ENCODE measurements around the gene SND1.

Gene SND1

GRCh38 chr7:127713006-127713405 lies 61.0 kb downstream of the SND1 start:
- DNase-seq, result no peak
- in situ Hi-C loops (cut with MboI; ENCODE audit: low pct_unique_long_range_greater_than_20kb, low sequenced_read_pairs), result loop anchor here (25.0 kb wide), 1 partner anchor 499 kb away; no protein-coding TSS in a partner anchor

- in situ Hi-C loops (cut with MboI; ENCODE audit: low pct_unique_long_range_greater_than_20kb, low sequenced_read_pairs), result loop anchor here (25.0 kb wide), 1 partner anchor 499 kb away; no protein-coding TSS in a partner anchor
- DNase-seq, result no peak
Observed at GRCh38 chr7:127713758-127714157, 61.8 kb downstream of the SND1 start.

GRCh38 chr7:127715272-127715671 lies 63.3 kb downstream of the SND1 start:
- in situ Hi-C loops (cut with MboI; ENCODE audit: low pct_unique_long_range_greater_than_20kb, low sequenced_read_pairs), result loop anchor here (25.0 kb wide), 1 partner anchor 497 kb away; no protein-coding TSS in a partner anchor
- no peak for DNase-seq

GRCh38 chr7:127715901-127716300 lies 63.9 kb downstream of the SND1 start:
- in situ Hi-C loops (cut with MboI; ENCODE audit: low pct_unique_long_range_greater_than_20kb, low sequenced_read_pairs), result loop anchor here (25.0 kb wide), 1 partner anchor 496 kb away; no protein-coding TSS in a partner anchor
- DNase-seq, result no peak

GRCh38 chr7:127717502-127718339 lies 65.7 kb downstream of the SND1 start:
- DNase-seq, result no peak
- in situ Hi-C loops (cut with MboI; ENCODE audit: low pct_unique_long_range_greater_than_20kb, low sequenced_read_pairs), result loop anchor here (25.0 kb wide), 1 partner anchor 495 kb away; no protein-coding TSS in a partner anchor

- in situ Hi-C loops (cut with MboI; ENCODE audit: low pct_unique_long_range_greater_than_20kb, low sequenced_read_pairs), result loop anchor here (25.0 kb wide), 1 partner anchor 494 kb away; no protein-coding TSS in a partner anchor
- DNase-seq, result no peak
Observed at GRCh38 chr7:127718340-127718679, 66.3 kb downstream of the SND1 start.

GRCh38 chr7:127726476-127726875 lies 74.5 kb downstream of the SND1 start:
- no peak for DNase-seq
- in situ Hi-C loops (cut with MboI; ENCODE audit: low pct_unique_long_range_greater_than_20kb, low sequenced_read_pairs), result no loop called here

- no peak for DNase-seq
- in situ Hi-C loops (cut with MboI; ENCODE audit: low pct_unique_long_range_greater_than_20kb, low sequenced_read_pairs), result no loop called here
Observed at GRCh38 chr7:127730658-127731276, 78.8 kb downstream of the SND1 start.

GRCh38 chr7:127731431-127732080 lies 79.6 kb downstream of the SND1 start:
- in situ Hi-C loops (cut with MboI; ENCODE audit: low pct_unique_long_range_greater_than_20kb, low sequenced_read_pairs), result no loop called here
- no peak for DNase-seq

- no peak for DNase-seq
- in situ Hi-C loops (cut with MboI; ENCODE audit: low pct_unique_long_range_greater_than_20kb, low sequenced_read_pairs), result no loop called here
Observed at GRCh38 chr7:127732306-127732705, 80.3 kb downstream of the SND1 start.

- DNase-seq, result no peak
- in situ Hi-C loops (cut with MboI; ENCODE audit: low pct_unique_long_range_greater_than_20kb, low sequenced_read_pairs), result no loop called here
Observed at GRCh38 chr7:127733986-127734385, 82.0 kb downstream of the SND1 start.

- in situ Hi-C loops (cut with MboI; ENCODE audit: low pct_unique_long_range_greater_than_20kb, low sequenced_read_pairs), result no loop called here
- no peak for DNase-seq
Observed at GRCh38 chr7:127736511-127736910, 84.5 kb downstream of the SND1 start.

GRCh38 chr7:127738859-127739258 lies 86.9 kb downstream of the SND1 start:
- no peak for DNase-seq
- in situ Hi-C loops (cut with MboI; ENCODE audit: low pct_unique_long_range_greater_than_20kb, low sequenced_read_pairs), result no loop called here

GRCh38 chr7:127741764-127742375 lies 89.9 kb downstream of the SND1 start:
- DNase-seq, result no peak
- in situ Hi-C loops (cut with MboI; ENCODE audit: low pct_unique_long_range_greater_than_20kb, low sequenced_read_pairs), result no loop called here

GRCh38 chr7:127745445-127745844 lies 93.5 kb downstream of the SND1 start:
- in situ Hi-C loops (cut with MboI; ENCODE audit: low pct_unique_long_range_greater_than_20kb, low sequenced_read_pairs), result no loop called here
- no peak for DNase-seq

GRCh38 chr7:127751062-127751461 lies 99.1 kb downstream of the SND1 start:
- in situ Hi-C loops (cut with MboI; ENCODE audit: low pct_unique_long_range_greater_than_20kb, low sequenced_read_pairs), result no loop called here
- no peak for DNase-seq

GRCh38 chr7:127751490-127752448 lies 99.8 kb downstream of the SND1 start:
- in situ Hi-C loops (cut with MboI; ENCODE audit: low pct_unique_long_range_greater_than_20kb, low sequenced_read_pairs), result no loop called here
- DNase-seq, result peak; percentile 44

GRCh38 chr7:127752829-127753228 lies 100.8 kb downstream of the SND1 start:
- in situ Hi-C loops (cut with MboI; ENCODE audit: low pct_unique_long_range_greater_than_20kb, low sequenced_read_pairs), result no loop called here
- no peak for DNase-seq

Data from KBM-7 (cell line).